SK-N-SH treated with all-trans-retinoic acid at 6 μM for 48 hours (cell line): Measurements from ENCODE around the gene ARL13B.

ENCODE experiments used
- ATAC-seq: fragments of 200-7000 bp; cut with Tn5 transposase; 3 replicates; pipeline ENCODE4 v1.9.1; 2020; ENCODE audit warnings: mild to moderate bottlenecking, moderate library complexity
- ARNTL ChIP-seq: fragments of 450-650 bp; formaldehyde crosslinking; IDR thresholded peaks from 2 replicates; pipeline ENCODE4 v1.5.0; 2020; ENCODE audit warnings: low read depth, mild to moderate bottlenecking, moderate library complexity, borderline replicate concordance
- BACH2 ChIP-seq: fragments of 250-450 bp; sonication (Bioruptor Pico); IDR thresholded peaks from 2 replicates; pipeline ENCODE4 v1.9.0; 2021; ENCODE audit warnings: mild to moderate bottlenecking, borderline replicate concordance
- CREB5 ChIP-seq: fragments of 250-450 bp; sonication (Bioruptor Pico); IDR thresholded peaks from 2 replicates; pipeline ENCODE4 v1.5.1; 2020; ENCODE audit warnings: low read depth, mild to moderate bottlenecking, moderate library complexity
- CSDC2 ChIP-seq: fragments of 250-450 bp; sonication (Bioruptor Pico); IDR thresholded peaks from 2 replicates; pipeline ENCODE4 v1.5.0; 2020; ENCODE audit warnings: mild to moderate bottlenecking, moderate library complexity
- CSRNP3 ChIP-seq: fragments of 250-450 bp; sonication (Bioruptor Pico); IDR thresholded peaks from 2 replicates; pipeline ENCODE4 v1.5.1; 2021; ENCODE audit warnings: mild to moderate bottlenecking, moderate library complexity
- ESRRG ChIP-seq: fragments of 250-450 bp; sonication (Bioruptor Pico); IDR thresholded peaks from 2 replicates; pipeline ENCODE4 v1.6.1; 2021; ENCODE audit warnings: mild to moderate bottlenecking
- GLIS3 ChIP-seq: fragments of 250-450 bp; sonication (Bioruptor Pico); IDR thresholded peaks from 2 replicates; pipeline ENCODE4 v1.5.0; 2020; ENCODE audit warnings: mild to moderate bottlenecking, moderate library complexity
- ISL1 ChIP-seq: fragments of 250-450 bp; sonication (Bioruptor Pico); IDR thresholded peaks from 2 replicates; pipeline ENCODE4 v2.1.2; 2022; ENCODE audit warnings: mild to moderate bottlenecking, moderate library complexity
- OSR1 ChIP-seq: fragments of 250-450 bp; sonication (Bioruptor Pico); IDR thresholded peaks from 2 replicates; pipeline ENCODE4 v1.8.0; 2022; ENCODE audit warnings: moderate library complexity, mild to moderate bottlenecking, inconsistent platforms
- PATZ1 ChIP-seq: fragments of 250-450 bp; sonication (Bioruptor Pico); IDR thresholded peaks from 2 replicates; pipeline ENCODE4 v1.8.0; 2020; ENCODE audit warnings: mild to moderate bottlenecking, moderate library complexity, borderline replicate concordance
- POU6F1 ChIP-seq: fragments of 250-450 bp; sonication (Bioruptor Pico); IDR thresholded peaks from 2 replicates; pipeline ENCODE4 v1.8.0; 2021; ENCODE audit warnings: low read depth, mild to moderate bottlenecking, moderate library complexity, borderline replicate concordance
- PPARA ChIP-seq: fragments of 250-450 bp; sonication (Bioruptor Pico); IDR thresholded peaks from 2 replicates; pipeline ENCODE4 v1.5.0; 2020; ENCODE audit warnings: mild to moderate bottlenecking, borderline replicate concordance
- TCF4 ChIP-seq: fragments of 250-450 bp; sonication (Bioruptor Pico); IDR thresholded peaks from 2 replicates; pipeline ENCODE4 v1.8.0; 2021; ENCODE audit warnings: mild to moderate bottlenecking, moderate library complexity, borderline replicate concordance
- TOX ChIP-seq: fragments of 250-450 bp; sonication (Bioruptor Pico); IDR thresholded peaks from 2 replicates; pipeline ENCODE4 v1.8.0; 2021; ENCODE audit warnings: mild to moderate bottlenecking, moderate library complexity, borderline replicate concordance
- TSHZ2 ChIP-seq: fragments of 250-450 bp; sonication (Bioruptor Pico); IDR thresholded peaks from 2 replicates; pipeline ENCODE4 v1.5.0; 2020; ENCODE audit warnings: mild to moderate bottlenecking, moderate library complexity
- ZC3H10 ChIP-seq: fragments of 250-450 bp; sonication (Bioruptor Pico); IDR thresholded peaks from 2 replicates; pipeline ENCODE4 v1.5.1; 2021; ENCODE audit warnings: mild to moderate bottlenecking, moderate library complexity
- ZFP3 ChIP-seq: fragments of 250-450 bp; sonication (Bioruptor Pico); IDR thresholded peaks from 2 replicates; pipeline ENCODE4 v1.5.0; 2020; ENCODE audit warnings: mild to moderate bottlenecking, moderate library complexity
- ZNF565 ChIP-seq: fragments of 450-650 bp; formaldehyde crosslinking; conservative IDR thresholded peaks from 2 replicates; pipeline ENCODE4 v1.5.0; 2020; ENCODE audit warnings: low read depth, mild to moderate bottlenecking, moderate library complexity
- ZNF70 ChIP-seq: fragments of 450-650 bp; formaldehyde crosslinking; IDR thresholded peaks from 2 replicates; pipeline ENCODE4 v1.5.0; 2020; ENCODE audit warnings: mild to moderate bottlenecking, moderate library complexity
- ZNF8 ChIP-seq: fragments of 450-650 bp; formaldehyde crosslinking; IDR thresholded peaks from 2 replicates; pipeline ENCODE4 v1.5.0; 2020; ENCODE audit warnings: mild to moderate bottlenecking, moderate library complexity

The ARL13B gene

GRCh38 chr3:93979850-93980676 lies at the start of gene ARL13B:
Gene ARL13B, plus strand, starts transcription at chr3:93980155. Its CDS starts 269 bp downstream, at chr3:93980424.
- peak; percentile 99 for ATAC-seq
- no peak for TF ChIP-seq TSHZ2 (CRISPR knock-in tag)

GRCh38 chr3:93931597-93932229 lies 48.2 kb upstream of the ARL13B start:
- ATAC-seq, result no peak
- no peak for TF ChIP-seq CSRNP3 (CRISPR knock-in tag)
- TF ChIP-seq, all 23 proteins: peak for 0

- no peak for ATAC-seq
- no peak for TF ChIP-seq PATZ1 (CRISPR knock-in tag)
- TF ChIP-seq BACH2 (CRISPR knock-in tag), result no peak
- no peak for TF ChIP-seq ISL1 (CRISPR knock-in tag)
- no peak for TF ChIP-seq GLIS3 (CRISPR knock-in tag)
- no peak for TF ChIP-seq ZNF565 (CRISPR knock-in tag)
- TF ChIP-seq TSHZ2 (CRISPR knock-in tag), result no peak
- TF ChIP-seq CREB5 (CRISPR knock-in tag), result no peak
- no peak for TF ChIP-seq TOX
- no peak for TF ChIP-seq ZC3H10 (CRISPR knock-in tag)
- no peak for TF ChIP-seq CSRNP3 (CRISPR knock-in tag)
- no peak for TF ChIP-seq OSR1 (CRISPR knock-in tag)
- TF ChIP-seq ESRRG, result no peak
- no peak for TF ChIP-seq TCF4 (CRISPR knock-in tag)
- no peak for TF ChIP-seq POU6F1 (CRISPR knock-in tag)
- TF ChIP-seq CSDC2 (CRISPR knock-in tag), result no peak
- TF ChIP-seq ZNF8 (CRISPR knock-in tag), result no peak
- TF ChIP-seq ZNF70, result no peak
- TF ChIP-seq PPARA (CRISPR knock-in tag), result no peak
- TF ChIP-seq ARNTL (CRISPR knock-in tag), result no peak
- no peak for TF ChIP-seq ZFP3
These were observed 45.4 kb upstream of the ARL13B start for GRCh38 chr3:93934366-93935046.
